Keratinocyte (primary cell): ENCODE results near the gene PCDH7. TPM values are rescaled to one million over a fixed set of nuclear protein-coding genes. Genes with fewer than 3 reads are reported as not detected.

Experiments used
- DNase-seq: peaks from one replicate; pipeline ENCODE4 v3.0.0-alpha.2; 2011; ENCODE audit warnings: low read depth, missing footprints, low spot score
- FAIRE-seq: peaks from 2 replicates; lab custom pipeline; 2011; peaks lifted over from hg19 to GRCh38; lab: Jason Lieb, UNC
- H2AFZ ChIP-seq: 2 replicates; pipeline ENCODE4 v1.6.0; 2012; ENCODE audit warnings: low read length, control low read depth, inconsistent platforms; ENCODE audit not compliant: control insufficient read depth
- H3K27ac ChIP-seq: 2 replicates; pipeline ENCODE4 v1.5.1; 2011; ENCODE audit warnings: low read length; ENCODE audit not compliant: control insufficient read depth, insufficient read depth
- H3K27me3 ChIP-seq: 3 replicates; pipeline ENCODE4 v1.6.0; 2011; ENCODE audit warnings: low read length; ENCODE audit not compliant: control insufficient read depth, insufficient read depth; ENCODE audit errors: extremely low read depth
- H3K36me3 ChIP-seq, 2 experiments: 2 replicates in 1 of 2; 3 replicates in 1 of 2; pipeline ENCODE4 v1.5.1; 2011; ENCODE audit warnings: low read length in 2 of 2, mild to moderate bottlenecking in 1 of 2; ENCODE audit not compliant: control insufficient read depth in 2 of 2, insufficient read depth in 2 of 2; ENCODE audit errors: extremely low read depth in 1 of 2
- H3K4me1 ChIP-seq: 3 replicates; pipeline ENCODE4 v1.5.1; 2011; ENCODE audit warnings: low read length; ENCODE audit not compliant: control insufficient read depth, insufficient read depth; ENCODE audit errors: extremely low read depth
- H3K4me2 ChIP-seq: 3 replicates; pipeline ENCODE4 v1.6.0; 2011; ENCODE audit warnings: low read depth, low read length; ENCODE audit not compliant: control insufficient read depth, insufficient read depth; ENCODE audit errors: extremely low read depth
- H3K4me3 ChIP-seq, 3 experiments: fragments of 200-600 bp in 1 of 3; sonication (generic) in 1 of 3; 2 replicates in 2 of 3; 3 replicates in 1 of 3; pipeline ENCODE4 v1.5.1; 2011 to 2016; ENCODE audit warnings: low read length in 3 of 3, mild to moderate bottlenecking in 3 of 3, control low read depth in 2 of 3, inconsistent platforms in 1 of 3, low read depth in 1 of 3, mixed read lengths in 1 of 3, mixed run types in 1 of 3, moderate library complexity in 1 of 3; ENCODE audit not compliant: control insufficient read depth in 2 of 3, insufficient read depth in 2 of 3; ENCODE audit errors: extremely low read depth in 1 of 3
- H3K79me2 ChIP-seq: 2 replicates; pipeline ENCODE4 v1.6.0; 2012; ENCODE audit warnings: low read length; ENCODE audit not compliant: control insufficient read depth, insufficient read depth
- H3K9ac ChIP-seq: 3 replicates; pipeline ENCODE4 v1.6.0; 2011; ENCODE audit warnings: low read length; ENCODE audit not compliant: control insufficient read depth, insufficient read depth; ENCODE audit errors: extremely low read depth
- H3K9me1 ChIP-seq: 3 replicates; pipeline ENCODE4 v1.6.0; 2011; ENCODE audit warnings: low read length; ENCODE audit not compliant: control insufficient read depth, insufficient read depth; ENCODE audit errors: extremely low read depth
- H3K9me3 ChIP-seq: 2 replicates; pipeline ENCODE4 v1.5.1; 2012; ENCODE audit warnings: low read depth, low read length; ENCODE audit not compliant: control insufficient read depth
- H4K20me1 ChIP-seq: 3 replicates; pipeline ENCODE4 v1.6.0; 2011; ENCODE audit warnings: low read length; ENCODE audit not compliant: control insufficient read depth, insufficient read depth; ENCODE audit errors: extremely low read depth
- CTCF ChIP-seq, 3 experiments: IDR thresholded peaks in 1 of 3; conservative IDR thresholded peaks in 1 of 3; optimal IDR thresholded peaks in 1 of 3; 2 replicates in 2 of 3; 3 replicates in 1 of 3; pipeline versions ENCODE3 to v1.5.1; 2011; ENCODE audit warnings: low read length in 3 of 3, mild to moderate bottlenecking in 3 of 3, moderate library complexity in 2 of 3, control low read depth in 1 of 3, inconsistent platforms in 1 of 3; ENCODE audit not compliant: insufficient read depth in 2 of 3; ENCODE audit errors: extremely low read depth in 1 of 3
- EZH2 ChIP-seq: IDR thresholded peaks from one replicate; pipeline ENCODE4 v1.6.1; 2012; ENCODE audit warnings: inconsistent platforms, mild to moderate bottlenecking, low read length, moderate library complexity
- dilution Hi-C: fragments of 300-500 bp; cut with MboI; formaldehyde crosslinking; loops from one replicate; pipeline ENCODE4 v1.7.0; 2020; ENCODE audit warnings: low sequenced_read_pairs; ENCODE audit not compliant: extremely low pct_ligation_motif_present
- polyA plus RNA-seq, 5 experiments: library from polyadenylated mRNA; depleted of rRNA in 3 of 5; stranded (reverse) in 3 of 5; stranded (forward) in 1 of 5; unstranded in 1 of 5; fragments of >200 nt; gene quantifications; 1 replicate in 1 of 5; 2 replicates in 3 of 5; 3 replicates in 1 of 5; pipeline versions ENCODE4 v1.2.1 to v1.2.3, GENCODE V29; 2011 to 2012; ENCODE audit warnings: missing spikeins in 2 of 5, low read depth in 1 of 5, low replicate concordance in 1 of 5

The PCDH7 gene
- polyA plus RNA-seq, 1 donor (not counting 4 experiments of a cell fraction or from before 2014, with no cell fraction given) = 28.1 TPM

DNA sequence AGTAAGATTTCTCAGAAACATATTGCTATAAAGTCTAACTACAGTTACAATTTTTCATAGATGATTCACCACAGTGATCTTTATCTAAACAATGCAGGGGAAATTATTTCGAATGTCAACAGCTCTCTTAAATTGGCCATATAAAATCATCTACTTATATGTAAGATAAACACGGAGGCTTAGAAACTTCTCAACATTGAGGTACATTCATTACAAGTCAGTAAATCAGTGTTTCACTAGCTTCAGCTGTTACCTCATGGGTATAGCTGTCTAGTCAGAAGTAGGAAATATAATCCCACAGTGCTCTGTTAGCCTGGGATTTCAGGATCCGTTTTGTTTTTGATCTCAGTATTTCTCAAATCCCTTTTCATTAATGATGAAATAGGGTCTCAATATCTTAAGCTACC is 43.2 kb downstream of the PCDH7 start:
- FAIRE-seq (no peak), DNase-seq (no peak)
- no peak for TF ChIP-seq CTCF (optimal IDR thresholded peaks at IDR 0.05 in 1 of 3, IDR thresholded peaks at IDR 0.05 in 1 of 3, conservative IDR thresholded peaks at IDR 0.05 in 1 of 3; ENCODE audit: extremely low read depth in 1 of 3, insufficient read depth in 2 of 3, low read length in 3 of 3)
- no peak for TF ChIP-seq EZH2
- H3K27ac ChIP-seq = no peak overlapping the region
- H3K27me3 ChIP-seq = no peaks in the 10 kb centered on the region
- dilution Hi-C loops = no loop called here
- peak overlapping the region; percentile 43 for H3K4me2 ChIP-seq
- no peak overlapping the region for H3K9ac ChIP-seq
- H3K9me3 ChIP-seq = no peaks in the 10 kb centered on the region
- H3K4me1 ChIP-seq = peaks cover 15% of the 10 kb centered on the region
- H3K4me3 ChIP-seq = no peak overlapping the region
- peaks cover 3% of the 10 kb centered on the region for H3K79me2 ChIP-seq
- H3K9me1 ChIP-seq = no peaks in the 10 kb centered on the region
- peak overlapping the region; percentile 67 for H2AFZ ChIP-seq
- H3K36me3 ChIP-seq = no peaks in the 10 kb centered on the region
- H4K20me1 ChIP-seq = no peaks in the 10 kb centered on the region

GRCh38 chr4:30765022-30765421 is 44.9 kb downstream of the PCDH7 start:
- no peak overlapping the region for H2AFZ ChIP-seq
- H3K9ac ChIP-seq = no peak overlapping the region
- no peaks in the 10 kb centered on the region for H3K27me3 ChIP-seq
- H3K27ac ChIP-seq = no peak overlapping the region
- dilution Hi-C loops = no loop called here
- TF ChIP-seq EZH2 = no peak
- no peak for TF ChIP-seq CTCF (optimal IDR thresholded peaks at IDR 0.05 in 1 of 3, IDR thresholded peaks at IDR 0.05 in 1 of 3, conservative IDR thresholded peaks at IDR 0.05 in 1 of 3; ENCODE audit: extremely low read depth in 1 of 3, insufficient read depth in 2 of 3, low read length in 3 of 3)
- H3K4me1 ChIP-seq = peaks cover 25% of the 10 kb centered on the region
- no peaks in the 10 kb centered on the region for H4K20me1 ChIP-seq
- H3K4me2 ChIP-seq = no peak overlapping the region
- no peaks in the 10 kb centered on the region for H3K9me3 ChIP-seq
- no peak overlapping the region for H3K4me3 ChIP-seq
- FAIRE-seq = peak; percentile 13
- H3K9me1 ChIP-seq = no peaks in the 10 kb centered on the region
- DNase-seq = no peak
- peaks cover 3% of the 10 kb centered on the region for H3K79me2 ChIP-seq
- no peaks in the 10 kb centered on the region for H3K36me3 ChIP-seq
